GOT3 (cell line): ENCODE data around the gene QSOX2.

Experiments used
- DNase-seq: peaks from one replicate; lab custom pipeline; 2025; ENCODE audit warnings: mixed read lengths; lab: John Stamatoyannopoulos, UW

QSOX2 gene

DNA sequence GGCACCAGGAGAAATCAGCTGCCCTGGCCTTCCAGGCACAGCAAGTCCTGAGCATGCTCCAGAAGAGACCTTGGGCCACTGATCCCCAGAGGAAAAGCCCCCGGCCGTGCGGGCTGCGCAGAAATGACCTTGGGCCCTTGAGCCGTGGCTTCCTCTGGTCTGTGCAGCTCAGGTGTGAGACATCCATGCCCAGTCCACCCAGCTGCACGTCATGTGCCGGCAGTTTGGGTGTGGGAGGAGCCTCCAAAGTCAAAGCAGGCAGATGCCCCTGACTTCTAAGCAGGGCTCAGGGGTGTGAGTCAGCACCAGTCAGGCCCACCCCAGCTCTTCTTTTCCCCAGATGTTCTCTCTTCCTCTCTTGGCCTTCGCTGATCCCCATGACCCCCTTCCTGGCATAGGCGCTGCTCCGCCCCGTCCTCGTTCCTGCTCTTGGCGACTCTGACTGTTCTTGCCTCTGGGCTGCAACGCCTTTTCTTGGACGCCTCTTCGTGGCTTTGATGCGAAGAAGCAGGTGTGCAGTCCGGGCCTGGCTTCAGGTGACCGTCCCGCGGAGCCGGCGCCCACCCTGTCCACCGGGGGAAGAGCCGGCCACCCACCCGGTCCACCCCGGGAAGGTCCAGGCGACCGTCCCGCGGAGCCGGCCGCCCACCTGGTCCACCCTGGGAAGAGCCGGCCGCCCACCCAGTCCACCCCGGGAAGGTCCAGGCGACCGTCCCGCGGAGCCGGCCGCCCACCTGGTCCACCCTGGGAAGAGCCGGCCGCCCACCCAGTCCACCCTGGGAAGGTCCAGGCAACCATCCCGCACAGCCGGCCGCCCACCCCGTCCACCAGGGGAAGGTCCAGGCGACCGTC is 5.9 kb upstream of the QSOX2 start:
- no peak for DNase-seq

DNA sequence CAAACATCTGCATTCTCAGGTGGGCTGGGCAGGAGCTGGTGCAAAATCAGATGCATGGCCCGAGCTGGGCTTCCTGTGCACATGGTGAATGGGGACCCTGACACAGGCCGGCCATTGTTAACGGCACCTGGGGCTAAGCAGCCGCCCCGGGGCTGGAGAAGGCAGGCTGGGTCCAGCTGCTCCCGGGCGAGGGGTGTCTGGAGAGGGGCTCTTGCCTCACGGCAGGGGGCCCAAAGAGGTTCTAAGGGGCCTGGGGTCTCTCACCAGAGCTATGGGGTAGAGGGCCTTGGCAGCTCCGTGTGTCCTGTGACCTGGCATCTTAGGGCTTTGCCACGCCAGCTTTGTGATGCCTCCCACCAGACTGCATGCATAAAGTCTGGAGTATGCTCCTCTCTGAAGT is 5.1 kb upstream of the QSOX2 start:
- no peak for DNase-seq

DNA sequence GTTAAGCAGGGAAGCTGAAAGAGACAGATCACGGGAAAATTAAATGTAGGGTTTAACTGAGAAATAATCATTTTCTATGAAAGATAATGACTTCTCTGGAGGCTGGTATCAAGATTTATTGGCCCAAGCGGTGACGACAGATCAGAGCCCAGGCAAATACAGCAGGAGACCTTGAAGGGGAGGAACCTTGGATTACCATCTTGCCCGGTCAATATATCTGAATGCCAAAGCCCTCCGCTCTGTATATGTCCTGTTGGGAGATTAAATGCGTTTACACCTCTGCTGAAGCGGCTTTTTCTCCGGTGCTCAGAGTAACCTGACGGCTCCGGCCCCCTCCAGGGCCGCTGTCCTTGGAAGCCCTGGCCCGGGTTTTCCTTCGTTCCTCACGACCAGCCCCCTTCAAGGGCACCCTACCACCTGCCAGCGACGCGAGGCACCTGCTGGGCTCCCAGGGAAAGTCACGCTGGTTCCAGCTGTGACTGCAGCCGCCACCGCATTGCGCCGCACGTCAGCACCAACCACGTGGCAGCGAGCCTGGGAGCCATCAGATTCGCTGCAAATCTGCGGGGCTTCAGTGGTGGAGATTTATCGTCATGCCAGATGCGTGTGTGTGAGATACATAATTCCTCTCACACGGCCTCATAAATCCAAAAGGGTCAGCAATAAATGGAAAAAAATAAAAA is 4.4 kb upstream of the QSOX2 start:
- DNase-seq, result no peak

DNA sequence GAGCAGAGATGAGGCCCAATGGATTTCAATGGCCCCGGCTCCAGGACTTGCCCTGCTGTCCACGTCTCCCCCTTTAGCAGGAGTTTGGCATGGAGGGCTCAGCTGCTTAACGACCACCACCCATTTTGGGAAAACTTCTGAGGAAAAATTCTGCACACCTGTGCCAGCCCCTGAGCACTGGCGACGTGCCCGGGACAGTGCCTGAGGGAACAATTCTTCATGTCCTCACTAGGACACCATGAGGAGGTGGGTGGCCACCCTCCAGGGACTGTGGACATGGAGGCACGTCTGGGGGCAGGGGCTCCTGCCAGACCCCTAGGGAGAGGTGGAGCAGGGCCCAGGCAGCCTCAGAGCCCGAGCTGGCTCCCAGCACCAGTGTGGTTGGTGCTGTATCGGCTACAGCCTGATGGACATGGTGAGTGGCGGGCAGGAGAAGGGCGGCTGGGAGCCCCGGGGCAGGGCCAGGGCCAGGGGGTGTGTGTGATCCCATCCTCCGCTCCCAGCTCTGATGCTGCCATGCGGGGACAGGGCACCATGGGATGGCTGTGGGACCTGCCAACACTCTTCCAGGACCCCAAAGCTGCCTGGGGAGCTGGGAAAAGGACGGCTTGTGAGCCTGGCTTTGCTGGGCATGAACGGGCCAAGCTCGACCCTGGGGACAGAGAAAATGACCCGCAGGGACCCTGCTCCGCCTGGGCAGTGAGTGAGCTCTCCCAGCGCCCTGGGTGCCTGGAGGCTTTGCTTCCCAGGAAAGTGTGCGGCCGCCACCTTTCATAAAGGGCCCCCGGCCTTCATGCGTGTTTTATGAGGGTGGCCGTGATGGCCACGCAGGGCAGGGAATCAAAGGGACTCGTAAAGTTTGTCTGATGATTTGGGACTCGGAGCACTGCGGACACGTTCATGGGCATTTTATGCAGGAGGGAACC is 3.6 kb upstream of the QSOX2 start:
- DNase-seq, result no peak

DNA sequence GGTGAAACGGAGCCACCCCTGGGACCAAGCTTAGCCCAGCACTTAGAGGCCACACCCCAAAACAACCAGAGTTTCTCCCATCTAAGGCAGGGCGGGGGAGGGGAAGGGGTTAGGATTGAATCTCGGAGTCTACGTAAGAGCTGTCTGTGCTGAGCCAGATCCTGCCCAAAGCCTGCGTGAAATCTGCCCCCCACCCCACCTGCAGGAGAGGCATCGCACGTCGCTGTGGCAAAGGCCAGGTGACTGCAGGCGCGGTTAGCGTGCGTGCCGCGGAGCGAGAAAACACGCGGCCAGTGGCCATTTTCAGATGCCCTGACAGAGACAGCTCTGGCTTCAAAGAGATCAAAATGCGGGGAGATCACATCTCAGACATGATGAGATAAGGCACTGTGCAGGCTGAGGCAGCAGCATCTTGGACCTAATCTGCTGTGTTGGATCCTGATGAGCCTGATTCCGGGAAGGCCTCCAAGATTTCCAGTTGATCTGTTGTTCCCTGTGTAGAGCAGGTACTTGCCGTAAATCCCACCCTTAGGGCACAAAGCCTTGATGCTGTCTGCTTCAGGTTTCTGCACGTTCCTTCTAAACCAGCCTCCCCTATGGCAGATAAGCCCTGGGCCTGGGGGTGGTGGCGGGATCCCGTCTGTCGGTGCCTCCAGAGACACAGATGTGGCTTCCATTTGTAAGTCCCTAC is 2.5 kb upstream of the QSOX2 start:
- no peak for DNase-seq

DNA sequence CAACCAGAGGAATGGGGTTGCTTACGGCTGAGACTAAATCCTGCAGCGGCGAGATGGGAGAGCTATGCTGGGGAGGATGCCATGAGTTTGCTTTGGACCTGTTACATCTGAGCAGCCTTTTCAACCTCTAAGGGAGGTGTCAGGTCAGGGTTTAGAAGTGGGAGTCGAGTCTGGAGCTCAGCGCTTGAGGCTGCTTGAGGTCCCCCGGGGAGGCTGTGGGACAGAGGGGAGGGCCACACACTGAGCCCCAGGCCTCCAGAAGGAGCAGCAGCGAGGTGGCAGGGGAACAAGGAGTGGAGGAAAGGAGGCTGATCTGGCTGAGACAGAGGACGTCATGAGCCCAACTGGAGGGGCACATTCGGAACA is 1.9 kb upstream of the QSOX2 start:
- no peak for DNase-seq

DNA sequence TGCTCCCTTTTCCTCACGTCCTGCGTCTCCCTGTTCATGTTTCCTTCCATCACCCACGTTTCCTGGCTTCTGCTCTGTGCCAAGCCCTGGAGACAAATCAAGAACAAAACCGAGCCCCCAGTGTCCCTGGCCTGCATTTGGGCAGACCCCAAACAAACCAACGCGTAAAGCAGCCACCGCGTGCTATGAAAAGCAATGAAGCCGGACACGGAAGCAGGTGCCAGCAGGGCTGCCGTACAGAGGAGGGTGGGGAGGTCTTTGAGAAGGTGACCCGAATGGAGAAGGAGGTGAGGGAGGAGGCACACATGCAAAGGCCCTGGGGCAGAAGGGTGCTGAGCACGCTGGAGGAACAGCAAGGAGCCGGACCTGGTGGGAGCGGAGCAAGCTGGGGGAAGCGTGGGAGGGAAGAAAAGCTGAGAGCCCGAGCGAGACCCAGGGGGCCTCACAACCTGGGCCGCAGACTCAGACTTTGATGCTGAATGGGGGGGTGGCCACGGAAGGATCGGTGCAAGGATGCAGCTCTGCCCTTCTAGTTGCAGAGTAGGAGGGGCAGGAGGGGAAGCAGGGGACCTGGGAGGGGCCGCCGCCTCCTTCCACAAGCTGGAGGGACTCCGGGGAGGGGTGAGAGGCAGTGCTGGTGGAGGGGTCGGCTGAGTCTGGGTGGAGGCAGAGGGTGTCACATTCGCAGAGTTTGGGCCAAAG is 1.4 kb upstream of the QSOX2 start:
- DNase-seq, result no peak

DNA sequence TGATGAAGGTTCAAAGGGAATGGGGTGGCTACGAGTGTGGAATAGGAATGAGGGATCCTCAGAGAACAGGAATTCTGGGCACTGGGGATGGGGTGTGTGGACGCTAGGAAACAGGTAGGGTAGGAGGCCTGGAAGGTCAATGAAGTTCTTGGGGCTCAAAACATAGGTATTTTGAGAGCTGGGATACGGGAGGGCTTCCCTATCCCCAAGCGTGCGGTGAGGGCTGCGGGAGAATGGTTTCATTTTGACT is 718 bp downstream of the QSOX2 start:
- DNase-seq, result no peak

DNA sequence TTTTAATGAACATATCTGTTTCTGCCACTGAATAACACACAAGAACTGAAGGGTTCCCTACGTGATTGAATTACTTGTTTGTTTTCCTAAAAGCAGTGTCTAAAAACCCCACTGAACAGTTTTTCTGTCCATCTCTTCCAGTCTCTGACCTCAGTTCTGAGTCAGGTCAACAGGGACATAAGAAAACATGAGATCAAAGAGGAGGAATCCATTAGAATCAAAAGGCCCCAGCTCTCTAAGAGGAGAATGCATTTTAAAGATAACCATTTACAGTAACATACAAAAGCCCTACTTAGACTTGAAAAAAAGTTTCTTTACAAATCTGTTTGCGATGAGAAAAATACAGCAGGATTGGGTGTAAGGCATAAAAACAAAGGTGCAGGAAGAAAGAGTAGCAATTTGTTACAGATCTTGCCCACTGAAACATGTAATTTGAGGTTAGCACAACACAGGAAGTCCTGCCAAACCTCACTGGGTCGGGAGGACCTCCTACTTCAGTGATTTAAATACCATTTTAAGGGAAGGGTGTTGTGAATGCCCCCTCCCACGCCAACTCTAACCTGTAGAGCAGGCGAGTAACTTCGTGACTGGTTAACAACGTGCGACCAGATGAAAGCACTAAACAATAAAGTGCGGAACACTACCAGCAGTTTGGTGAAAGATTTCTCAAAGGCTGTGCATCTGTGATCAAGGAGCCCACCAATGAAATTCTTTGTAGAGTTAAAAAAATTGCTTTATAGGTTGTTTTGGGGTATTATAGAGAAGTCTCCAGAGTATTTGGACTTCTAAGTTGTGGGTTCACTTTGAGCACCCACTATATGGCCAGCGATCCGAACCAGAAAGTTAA is 1.3 kb downstream of the QSOX2 start:
- no peak for DNase-seq

DNA sequence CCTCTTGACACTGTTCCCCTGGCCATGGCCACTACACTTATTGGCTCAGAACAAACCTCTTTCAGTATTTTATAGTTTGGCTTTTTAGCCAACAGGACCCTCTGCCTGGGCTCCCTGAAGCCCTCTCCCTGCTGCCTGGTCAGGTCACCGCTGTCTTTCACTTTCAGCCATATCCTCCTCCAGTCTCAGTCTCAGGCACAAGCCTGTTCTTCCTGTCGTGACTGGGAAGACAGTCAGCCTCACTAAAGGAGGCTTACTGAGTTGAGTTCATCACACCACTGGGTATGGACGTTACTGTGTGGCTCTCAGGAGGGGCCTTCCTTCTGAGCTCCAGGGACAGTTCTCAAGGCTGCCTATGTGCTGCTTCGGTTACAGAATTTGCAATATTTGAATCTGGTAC is 2.0 kb downstream of the QSOX2 start:
- no peak for DNase-seq

DNA sequence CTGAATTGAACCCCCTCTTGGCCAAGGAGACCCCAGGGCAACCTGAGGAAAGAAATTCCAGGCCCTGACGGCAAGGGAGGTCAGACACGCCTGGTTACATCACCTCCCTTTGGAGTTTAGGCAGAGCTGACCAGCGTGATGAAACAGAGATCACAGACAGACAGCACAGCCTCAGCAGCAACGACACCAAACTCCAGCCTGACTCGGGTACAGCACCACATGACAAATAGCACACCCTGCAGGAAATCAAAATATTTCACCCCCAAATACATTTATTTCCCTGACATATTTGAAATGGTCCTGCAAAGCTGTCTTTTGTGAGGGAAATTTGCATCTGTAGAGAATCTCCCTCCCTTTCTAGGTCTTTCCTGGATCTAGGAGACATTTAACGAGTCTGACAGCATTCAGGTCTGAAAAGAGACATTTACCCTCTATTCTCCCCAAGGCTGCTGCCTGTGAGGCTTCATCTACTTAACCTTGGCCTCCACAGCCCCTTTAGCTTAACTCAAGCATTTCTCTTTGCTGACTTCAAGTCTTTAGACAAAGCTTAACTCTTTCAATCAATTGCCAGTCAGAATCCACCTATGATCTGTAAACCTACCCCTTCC is 2.6 kb downstream of the QSOX2 start:
- no peak for DNase-seq

DNA sequence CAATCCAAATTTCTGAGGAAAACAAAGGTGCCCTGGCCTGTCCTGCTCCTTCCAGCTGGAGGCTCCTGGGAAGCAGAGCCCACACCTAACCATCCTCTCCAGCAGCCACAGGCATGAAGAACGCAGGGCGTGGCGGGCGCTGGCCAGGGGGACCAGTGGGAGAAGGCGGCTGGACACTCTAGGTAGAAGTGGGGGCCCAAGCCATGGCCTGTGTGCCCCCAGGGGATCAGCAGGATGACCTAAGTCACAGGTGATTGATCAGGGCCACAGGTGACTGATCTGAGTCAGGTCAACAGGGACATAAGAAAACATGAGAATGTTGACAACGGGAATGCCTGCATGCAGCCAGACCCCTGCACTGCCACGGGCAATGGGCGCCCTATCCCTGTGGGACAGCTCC is 3.4 kb downstream of the QSOX2 start:
- DNase-seq, result no peak

DNA sequence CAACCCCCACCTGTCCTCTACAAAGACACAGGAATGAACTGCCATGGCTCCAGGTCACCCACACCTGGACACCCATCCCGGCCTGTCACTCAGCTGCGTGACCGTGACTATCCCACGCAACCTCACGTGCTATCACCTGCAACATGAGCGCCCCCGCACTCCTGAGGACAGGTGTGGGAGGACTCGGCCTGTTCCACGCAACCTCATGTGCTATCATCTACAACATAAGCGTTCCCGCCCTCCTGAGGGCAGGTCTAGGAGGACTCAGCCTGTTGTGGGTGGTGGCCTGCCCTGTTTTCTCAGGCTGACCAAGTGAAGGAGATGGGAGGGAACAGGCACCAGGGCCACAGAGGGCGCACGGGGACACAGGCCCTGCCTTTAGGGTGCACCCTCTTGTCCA is 4.1 kb downstream of the QSOX2 start:
- no peak for DNase-seq

DNA sequence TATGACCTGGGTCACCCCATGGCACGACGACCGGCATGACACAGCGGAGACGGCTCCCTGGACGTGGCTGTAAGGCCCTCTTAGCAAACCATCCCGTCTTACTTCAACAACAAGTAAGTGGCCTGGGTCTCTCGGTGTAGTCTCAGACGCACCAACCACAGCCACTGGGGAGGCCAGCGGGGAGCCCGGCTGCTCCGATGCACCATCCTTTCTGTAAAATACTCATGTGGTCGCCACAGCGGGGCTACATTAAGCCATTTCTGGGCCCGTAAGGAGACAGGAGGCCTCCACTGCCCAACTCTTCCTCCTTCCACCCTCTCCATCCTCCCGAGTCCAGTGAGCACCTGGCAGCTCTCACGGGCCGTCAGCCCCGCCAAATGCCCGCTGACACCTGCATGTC is 4.7 kb downstream of the QSOX2 start:
- no peak for DNase-seq

DNA sequence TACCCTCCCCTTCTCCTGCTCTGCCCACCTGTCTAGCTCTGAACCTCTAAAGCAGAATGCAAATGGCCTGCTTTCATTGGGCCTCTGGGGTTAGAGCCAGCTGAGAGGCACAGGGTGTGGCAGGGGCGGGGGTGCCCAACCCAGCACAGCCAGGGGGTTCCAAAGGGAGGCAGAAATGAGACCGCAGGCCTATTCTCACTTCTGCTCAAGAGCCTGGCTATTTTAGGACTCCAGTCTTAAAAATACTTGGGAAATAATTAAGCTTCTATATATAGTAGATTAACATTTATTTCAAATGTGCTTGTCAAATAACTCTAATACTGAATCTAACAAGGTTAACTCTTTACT is 5.7 kb downstream of the QSOX2 start:
- DNase-seq, result no peak

DNA sequence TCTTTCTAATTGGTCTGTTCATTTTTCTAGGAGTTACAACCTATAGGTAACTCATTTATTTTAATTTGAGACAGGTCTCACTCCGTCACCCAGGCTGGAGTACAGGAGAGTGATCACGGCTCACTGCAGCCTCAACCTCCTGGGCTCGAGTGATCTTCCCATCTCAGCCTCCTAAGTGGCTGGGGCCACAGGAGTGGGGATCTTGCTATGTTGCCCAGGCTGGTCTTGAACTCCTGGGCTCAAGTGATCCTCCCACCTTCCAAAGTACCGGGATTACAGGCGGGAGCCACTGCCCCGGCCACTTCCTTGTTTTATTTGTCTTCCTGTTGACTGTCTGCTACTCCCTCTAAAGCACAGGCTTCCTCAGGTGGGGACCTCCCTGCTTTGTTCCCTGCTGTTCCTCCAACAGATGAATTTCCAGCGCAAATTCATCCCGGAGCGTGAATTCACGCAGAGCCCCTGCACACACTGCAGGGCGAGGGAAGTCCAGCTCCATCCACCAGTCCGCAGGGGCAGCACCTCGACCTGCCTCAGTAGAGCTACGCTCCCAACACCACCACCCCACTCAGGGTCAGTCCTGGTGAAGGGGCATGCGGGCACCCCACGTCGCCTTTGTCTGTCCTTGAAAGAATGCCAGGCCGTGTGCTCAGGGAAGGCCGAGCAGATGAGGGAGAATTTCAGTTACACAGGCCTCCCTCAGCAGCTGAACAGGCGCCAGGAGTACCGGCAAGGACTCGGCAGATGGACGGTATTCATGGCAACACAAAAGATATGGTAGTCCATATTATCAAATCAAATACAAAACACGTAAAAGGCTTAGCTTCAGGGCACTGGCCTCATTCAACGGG is 6.3 kb downstream of the QSOX2 start:
- DNase-seq, result no peak

DNA sequence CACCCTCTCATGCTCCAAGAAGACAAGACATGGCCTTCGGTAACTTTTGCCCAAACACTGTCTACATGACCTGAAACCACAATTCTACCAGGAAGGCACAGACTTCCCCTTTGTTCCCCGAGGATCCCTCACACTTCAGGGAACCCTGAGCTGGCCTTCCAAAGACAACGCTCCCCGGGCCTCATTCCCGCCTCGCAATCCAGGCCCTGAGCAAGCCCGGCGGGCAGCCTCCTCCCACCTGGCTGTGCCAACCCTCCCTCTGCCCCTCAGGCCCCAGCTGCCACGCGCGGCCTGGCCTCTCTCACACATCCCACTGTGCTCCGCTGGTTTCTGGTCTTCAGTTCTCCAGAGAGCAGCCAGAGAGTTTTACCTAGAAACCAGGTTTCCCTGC is 7.3 kb downstream of the QSOX2 start:
- DNase-seq, result no peak

DNA sequence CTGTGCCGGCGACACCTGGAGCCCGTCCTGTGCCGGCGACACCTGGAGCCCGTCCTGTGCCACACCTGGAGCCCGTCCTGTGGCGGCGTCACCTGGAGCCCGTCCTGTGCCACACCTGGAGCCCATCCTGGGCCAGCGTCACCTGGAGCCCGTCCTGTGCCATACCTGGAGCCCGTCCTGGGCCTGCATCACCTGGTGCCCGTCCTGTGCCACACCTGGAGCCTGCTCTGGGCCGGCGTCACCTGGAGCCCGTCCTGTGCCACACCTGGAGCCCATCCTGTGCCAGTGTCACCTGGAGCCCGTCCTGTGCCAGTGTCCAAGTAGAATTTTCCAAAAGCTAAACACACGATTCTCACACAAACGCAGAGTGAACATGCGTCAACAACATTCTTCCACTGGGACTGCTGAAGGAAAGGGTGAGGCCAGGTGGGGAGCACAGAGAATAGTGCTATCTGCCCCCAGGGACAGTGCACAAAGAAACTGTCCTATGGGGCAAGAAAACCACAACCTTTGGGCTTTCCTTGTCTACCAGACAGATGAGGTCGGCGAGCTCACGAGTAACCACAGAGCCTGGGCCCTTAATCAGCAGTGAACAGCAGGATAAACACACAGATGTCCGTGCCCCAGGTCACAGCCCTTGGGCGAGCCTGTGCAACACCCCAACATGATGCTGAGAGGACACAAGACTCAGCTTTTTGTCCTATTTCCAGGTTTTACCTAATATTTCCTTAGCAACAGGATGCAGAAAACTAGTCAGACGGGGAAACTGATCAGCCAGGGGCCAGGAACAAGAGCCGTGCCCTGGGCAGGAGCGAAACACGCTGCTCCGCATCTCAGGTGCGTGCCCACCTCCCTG is 7.9 kb downstream of the QSOX2 start:
- DNase-seq, result no peak
